ENCODE results near the gene GUCY1A2.

- no peak for TF ChIP-seq CTCF (IDR thresholded peaks at IDR 0.05)
- TF ChIP-seq POLR2A (IDR thresholded peaks at IDR 0.05) = no peak
Observed at GRCh38 chr11:106697058-106697457, 321.2 kb downstream of the GUCY1A2 start.
